ENCODE measurements around the gene SYNDIG1.

The SYNDIG1 gene

DNA sequence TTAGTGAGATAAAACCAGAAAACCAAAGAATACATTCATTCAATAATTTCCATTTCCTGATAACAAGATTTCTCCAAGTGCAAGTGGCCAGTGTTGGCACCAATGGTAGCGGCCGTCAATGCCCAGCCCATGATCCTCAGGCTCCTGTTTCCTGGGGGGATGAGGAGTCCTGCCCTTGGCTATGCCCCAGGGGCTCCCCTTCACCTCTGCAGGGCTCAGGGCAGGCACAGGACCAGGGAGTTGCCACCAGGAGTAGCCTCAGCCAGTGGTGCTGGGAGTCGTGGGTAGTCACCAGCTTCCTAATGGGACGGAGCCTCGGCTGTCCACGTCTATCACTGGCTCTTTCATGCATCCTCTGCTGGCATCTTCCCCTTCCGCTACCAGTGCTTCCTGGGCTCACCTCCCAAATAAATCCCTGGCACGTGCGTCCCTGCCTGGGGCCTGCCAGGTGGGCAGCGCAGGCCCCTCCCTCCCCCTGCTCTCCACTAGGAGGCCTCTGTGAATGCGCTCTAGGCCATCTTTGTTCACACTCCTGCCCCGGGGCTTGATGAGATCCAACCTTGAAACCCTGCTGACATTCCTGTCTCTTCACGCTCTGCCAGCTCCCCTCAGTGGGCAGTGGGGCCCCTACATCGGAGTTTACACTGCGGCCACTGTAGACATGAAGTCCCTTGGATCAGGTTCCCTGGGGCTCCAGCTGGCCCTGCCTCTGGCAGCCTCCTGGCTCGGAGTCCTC, 215.7 kb downstream of the SYNDIG1 start:
- no peak for TF ChIP-seq CTCF (IDR thresholded peaks at IDR 0.05)
- Histone ChIP-seq H3K4me3 (ENCODE audit: low read depth in 1 of 2, low read length in 1 of 2) (no peak overlapping the region), H3K27me3 (no peaks in the 10 kb centered on the region), H3K36me3 (no peaks in the 10 kb centered on the region), H3K27ac (no peak overlapping the region), H3K9me3 (no peaks in the 10 kb centered on the region), H3K4me1 (ENCODE audit: control insufficient read depth in 1 of 2, insufficient read depth in 1 of 2, low read depth in 1 of 2, low read length in 1 of 2) (no peaks in the 10 kb centered on the region)

- no peaks in the 10 kb centered on the region for H3K27me3 ChIP-seq
- no peaks in the 10 kb centered on the region for H3K9me3 ChIP-seq
- no peaks in the 10 kb centered on the region for H3K36me3 ChIP-seq
- no peak for TF ChIP-seq CTCF (IDR thresholded peaks at IDR 0.05)
- no peaks in the 10 kb centered on the region for H3K4me1 ChIP-seq (ENCODE audit: control insufficient read depth in 1 of 2, insufficient read depth in 1 of 2, low read depth in 1 of 2, low read length in 1 of 2)
- H3K27ac ChIP-seq = no peak overlapping the region
- H3K4me3 ChIP-seq (ENCODE audit: low read depth in 1 of 2, low read length in 1 of 2) = no peak overlapping the region
Measured at GRCh38 chr20:24685736-24686135, 216.3 kb downstream of the SYNDIG1 start.

DNA sequence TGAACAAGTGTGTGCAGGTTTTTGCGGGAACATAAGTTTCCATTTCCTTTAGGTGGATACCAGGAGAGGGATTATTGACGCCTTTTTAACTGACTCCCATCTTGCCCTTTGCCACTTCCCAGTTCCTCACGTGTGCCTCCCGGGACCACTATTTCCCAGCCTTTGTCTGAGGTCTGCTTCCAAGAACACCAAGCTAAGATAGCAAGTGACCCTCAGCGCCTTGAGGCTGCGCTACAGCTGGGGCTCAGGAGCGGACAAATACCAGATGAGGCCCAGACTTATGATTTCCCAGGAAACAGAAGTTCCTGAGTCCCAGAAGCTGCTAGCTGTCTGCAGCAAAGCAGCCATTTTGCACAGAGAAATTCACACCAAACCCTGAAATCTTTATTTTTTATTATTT, 216.7 kb downstream of the SYNDIG1 start:
- H3K27me3 ChIP-seq = no peaks in the 10 kb centered on the region
- no peak overlapping the region for H3K27ac ChIP-seq
- H3K9me3 ChIP-seq = no peaks in the 10 kb centered on the region
- H3K36me3 ChIP-seq = no peaks in the 10 kb centered on the region
- TF ChIP-seq CTCF (IDR thresholded peaks at IDR 0.05) = no peak
- H3K4me3 ChIP-seq (ENCODE audit: low read depth in 1 of 2, low read length in 1 of 2) = no peak overlapping the region
- H3K4me1 ChIP-seq (ENCODE audit: control insufficient read depth in 1 of 2, insufficient read depth in 1 of 2, low read depth in 1 of 2, low read length in 1 of 2) = no peaks in the 10 kb centered on the region

- H3K36me3 ChIP-seq = no peaks in the 10 kb centered on the region
- H3K4me1 ChIP-seq (ENCODE audit: control insufficient read depth in 1 of 2, insufficient read depth in 1 of 2, low read depth in 1 of 2, low read length in 1 of 2) = no peaks in the 10 kb centered on the region
- no peak overlapping the region for H3K4me3 ChIP-seq (ENCODE audit: low read depth in 1 of 2, low read length in 1 of 2)
- TF ChIP-seq CTCF (IDR thresholded peaks at IDR 0.05) = no peak
- no peaks in the 10 kb centered on the region for H3K9me3 ChIP-seq
- no peaks in the 10 kb centered on the region for H3K27me3 ChIP-seq
- no peak overlapping the region for H3K27ac ChIP-seq
Measured at GRCh38 chr20:24690408-24690807, 221.0 kb downstream of the SYNDIG1 start.

DNA sequence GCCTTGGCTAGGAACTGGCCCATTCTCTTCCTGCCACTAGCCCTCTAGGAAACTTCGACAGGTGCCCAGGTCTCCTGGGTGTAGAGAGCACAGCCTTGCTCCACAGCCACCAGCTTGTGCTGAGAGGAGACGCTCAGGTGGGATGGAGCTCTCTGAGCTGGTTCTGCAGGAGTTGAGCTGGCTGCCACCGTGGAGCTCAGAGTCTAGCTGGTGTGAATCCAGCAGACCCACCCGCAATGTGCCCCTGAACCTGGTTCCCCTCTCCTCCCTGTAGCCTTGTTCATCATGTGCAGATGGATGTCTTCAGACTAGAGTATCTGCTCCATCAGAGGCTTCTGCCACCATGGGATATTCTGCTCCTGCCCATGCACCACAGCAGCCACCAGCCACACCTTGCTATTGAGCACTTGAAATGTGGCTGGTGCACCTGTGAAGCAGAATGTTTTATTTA, 222.5 kb downstream of the SYNDIG1 start:
- no peak overlapping the region for H3K4me3 ChIP-seq (ENCODE audit: low read depth in 1 of 2, low read length in 1 of 2)
- no peaks in the 10 kb centered on the region for H3K27me3 ChIP-seq
- H3K36me3 ChIP-seq = no peaks in the 10 kb centered on the region
- no peak overlapping the region for H3K27ac ChIP-seq
- no peaks in the 10 kb centered on the region for H3K9me3 ChIP-seq
- no peak for TF ChIP-seq CTCF (IDR thresholded peaks at IDR 0.05)
- H3K4me1 ChIP-seq (ENCODE audit: control insufficient read depth in 1 of 2, insufficient read depth in 1 of 2, low read depth in 1 of 2, low read length in 1 of 2) = no peaks in the 10 kb centered on the region

Measured in neutrophil (primary cell).